Endothelial cell of umbilical vein (primary cell): ENCODE data around the gene GTF3C2. TPM values are rescaled to one million over a fixed set of nuclear protein-coding genes. Genes with fewer than 3 reads are reported as not detected.

ENCODE experiments used
- BruUV-seq: library from RNA; stranded (reverse); fragments of 400-500 nt; replicated peaks from 2 replicates; lab custom pipeline; 2021; lab: Mats Ljungman, UMichigan
- CTCF ChIA-PET: fragments of 300-600, 350-600 bp; sonication (Branson Sonifier 250); formaldehyde crosslinking; loops from one replicate; lab custom pipeline; 2021; ENCODE audit warnings: antibody characterized with exemption, inconsistent platforms; lab: Charles Lee
- POLR2A ChIA-PET: fragments of 300-600, 350-600 bp; sonication (Branson Sonifier 250); formaldehyde crosslinking; loops from one replicate; lab custom pipeline; 2021; ENCODE audit warnings: antibody characterized with exemption, inconsistent platforms; lab: Charles Lee
- DNase-seq: peaks from one replicate; pipeline ENCODE4 v3.0.0-alpha.2; 2011; ENCODE audit warnings: low read depth, low spot score
- FAIRE-seq: peaks from 2 replicates; lab custom pipeline; 2011; peaks lifted over from hg19 to GRCh38; lab: Jason Lieb, UNC
- H2AFZ ChIP-seq: 2 replicates; pipeline ENCODE4 v1.6.0; 2012; ENCODE audit warnings: low read depth, low read length, control low read depth, inconsistent platforms
- H3K27ac ChIP-seq: 2 replicates; pipeline ENCODE4 v1.5.1; 2011; ENCODE audit warnings: low read depth, mild to moderate bottlenecking, control low read depth, low read length, moderate library complexity; ENCODE audit not compliant: insufficient read depth
- H3K27me3 ChIP-seq, 2 experiments: 2 replicates each; pipeline versions ENCODE4 v1.6.0 to v1.6.1; 2011; ENCODE audit warnings: low read length in 2 of 2, mixed read lengths in 1 of 2; ENCODE audit not compliant: control insufficient read depth in 2 of 2, insufficient read depth in 2 of 2
- H3K36me3 ChIP-seq, 2 experiments: 2 replicates in 1 of 2; 3 replicates in 1 of 2; pipeline ENCODE4 v1.5.1; 2011; ENCODE audit warnings: low read length in 2 of 2, mild to moderate bottlenecking in 1 of 2, moderate library complexity in 1 of 2; ENCODE audit not compliant: control insufficient read depth in 2 of 2, insufficient read depth in 2 of 2; ENCODE audit errors: extremely low read depth in 1 of 2
- H3K4me1 ChIP-seq: 3 replicates; pipeline ENCODE4 v1.5.1; 2011; ENCODE audit warnings: mild to moderate bottlenecking, low read length; ENCODE audit not compliant: control insufficient read depth, insufficient read depth; ENCODE audit errors: extremely low read depth
- H3K4me2 ChIP-seq: 2 replicates; pipeline ENCODE4 v1.6.1; 2011; ENCODE audit warnings: low read length, control low read depth, mixed read lengths; ENCODE audit not compliant: insufficient read depth
- H3K4me3 ChIP-seq, 3 experiments: fragments of 200-600 bp in 1 of 3; sonication (generic), shearing (Covaris generic) in 1 of 3; replicated peaks in 1 of 3; 2 replicates each; pipeline ENCODE4 v1.5.1; 2011 to 2016; ENCODE audit warnings: control low read depth in 3 of 3, low read length in 3 of 3, mild to moderate bottlenecking in 2 of 3, inconsistent platforms in 1 of 3, low read depth in 1 of 3, moderate library complexity in 1 of 3; ENCODE audit not compliant: insufficient read depth in 1 of 3
- H3K79me2 ChIP-seq: 2 replicates; pipeline ENCODE4 v1.6.0; 2012; ENCODE audit warnings: low read length, inconsistent platforms; ENCODE audit not compliant: control insufficient read depth, insufficient read depth
- H3K9ac ChIP-seq: replicated peaks from 2 replicates; pipeline ENCODE3; 2011; ENCODE audit warnings: low read length, control low read depth; ENCODE audit not compliant: insufficient read depth; ENCODE audit errors: extremely low read depth
- H3K9me1 ChIP-seq: replicated peaks from 3 replicates; pipeline ENCODE4 v1.6.0; 2011; ENCODE audit warnings: mild to moderate bottlenecking, low read length; ENCODE audit not compliant: control insufficient read depth, insufficient read depth; ENCODE audit errors: extremely low read depth
- H3K9me3 ChIP-seq: replicated peaks from 2 replicates; pipeline ENCODE4 v1.5.1; 2012; ENCODE audit warnings: low read length, inconsistent platforms; ENCODE audit not compliant: control insufficient read depth, insufficient read depth
- H4K20me1 ChIP-seq: replicated peaks from 2 replicates; pipeline ENCODE3; 2011; ENCODE audit warnings: mild to moderate bottlenecking, low read length; ENCODE audit not compliant: control insufficient read depth, insufficient read depth; ENCODE audit errors: extremely low read depth
- EZH2 ChIP-seq: IDR thresholded peaks from 2 replicates; pipeline ENCODE4 v1.6.1; 2012; ENCODE audit warnings: borderline replicate concordance, low read depth, mild to moderate bottlenecking, moderate library complexity, low read length, inconsistent platforms; ENCODE audit not compliant: severe bottlenecking
- FOS ChIP-seq: IDR thresholded peaks from 2 replicates; pipeline ENCODE4 v1.6.1; 2011; ENCODE audit warnings: mild to moderate bottlenecking, low read length, moderate library complexity, borderline replicate concordance; ENCODE audit not compliant: insufficient read depth
- GATA2 ChIP-seq: IDR thresholded peaks from 2 replicates; pipeline ENCODE4 v1.7.0; 2011; ENCODE audit warnings: low read depth, mild to moderate bottlenecking, moderate library complexity, mixed read lengths, low read length; ENCODE audit not compliant: insufficient read length, insufficient read depth
- JUN ChIP-seq: IDR thresholded peaks from 2 replicates; pipeline ENCODE4 v1.6.1; 2011; ENCODE audit warnings: borderline replicate concordance, low read depth; ENCODE audit not compliant: insufficient read length, insufficient read depth
- MYC ChIP-seq: IDR thresholded peaks from one replicate; pipeline ENCODE4 v1.6.1; 2011; ENCODE audit warnings: mild to moderate bottlenecking, low read depth, low read length
- POLR2A ChIP-seq: IDR thresholded peaks from 2 replicates; pipeline ENCODE4 v1.6.1; 2012; ENCODE audit warnings: low read depth, mild to moderate bottlenecking, control low read depth, low read length
- POLR2AphosphoS5 ChIP-seq: IDR thresholded peaks from 2 replicates; pipeline ENCODE4 v1.6.1; 2012; ENCODE audit warnings: low read depth, mild to moderate bottlenecking, control low read depth, low read length, moderate library complexity; ENCODE audit not compliant: insufficient read depth
- dilution Hi-C: fragments of 300-500 bp; cut with MboI; formaldehyde crosslinking; loops from one replicate; pipeline ENCODE4 v1.15.0; 2019; ENCODE audit warnings: low sequenced_read_pairs; ENCODE audit not compliant: extremely low pct_ligation_motif_present
- intact Hi-C: fragments of 100-400 bp; cut with micrococcal nuclease; formaldehyde crosslinking; loops from one replicate; pipeline ENCODE4 v1.10.0; 2022
- polyA plus RNA-seq, 4 experiments: library from polyadenylated mRNA; depleted of rRNA in 3 of 4; stranded (reverse) in 3 of 4; unstranded in 1 of 4; fragments of >200 nt; gene quantifications; 2 replicates each; pipeline versions ENCODE4 v1.2.1 to v1.2.3, GENCODE V29; 2011 to 2012; ENCODE audit warnings: missing spikeins in 1 of 4
- total RNA-seq: library from RNA; stranded (reverse); gene quantifications from 2 replicates; pipeline ENCODE4 v1.2.3, GENCODE V29; 2021
- TF ChIP-seq, protein P1 (sequence below), 2 donors: IDR thresholded peaks; 1 replicate in 1 of 2; 2 replicates in 1 of 2; pipeline ENCODE4 v1.5.1; 2011; ENCODE audit warnings: low read length in 2 of 2, mild to moderate bottlenecking in 2 of 2, moderate library complexity in 2 of 2, control low read depth in 1 of 2, inconsistent platforms in 1 of 2, low read depth in 1 of 2; ENCODE audit not compliant: insufficient read depth in 1 of 2; ENCODE audit errors: extremely low read depth in 1 of 2
- TF ChIP-seq, protein P2 (sequence below): IDR thresholded peaks from 2 replicates; pipeline ENCODE4 v1.6.1; 2011; ENCODE audit not compliant: insufficient read depth, insufficient read length

GTF3C2 gene
- total and polyA plus RNA-seq, 2 donors (not counting 3 experiments of a cell fraction or from before 2014, with no cell fraction given): 57.4 to 59.7 TPM

DNA sequence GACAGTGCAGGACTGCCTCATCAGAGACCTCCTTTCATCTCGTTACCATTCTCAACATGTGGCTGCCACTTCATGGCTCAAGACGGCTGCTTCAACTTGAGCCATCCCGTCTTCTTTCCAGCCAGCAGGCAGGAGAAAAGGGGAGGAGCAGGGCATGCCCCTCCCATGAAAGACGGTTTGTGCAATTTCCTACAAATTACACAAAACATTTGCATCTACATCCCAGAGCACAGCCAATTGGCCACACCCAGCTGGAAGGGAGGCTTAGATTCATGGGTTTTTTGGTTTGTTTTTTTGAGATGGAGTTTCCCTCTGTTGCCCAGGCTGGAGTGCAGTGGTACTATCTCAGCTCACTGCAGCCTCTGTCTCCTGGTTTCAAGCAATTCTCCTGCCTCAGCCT is 60.1 kb downstream of the GTF3C2 start:
- TF ChIP-seq, protein P1, sequence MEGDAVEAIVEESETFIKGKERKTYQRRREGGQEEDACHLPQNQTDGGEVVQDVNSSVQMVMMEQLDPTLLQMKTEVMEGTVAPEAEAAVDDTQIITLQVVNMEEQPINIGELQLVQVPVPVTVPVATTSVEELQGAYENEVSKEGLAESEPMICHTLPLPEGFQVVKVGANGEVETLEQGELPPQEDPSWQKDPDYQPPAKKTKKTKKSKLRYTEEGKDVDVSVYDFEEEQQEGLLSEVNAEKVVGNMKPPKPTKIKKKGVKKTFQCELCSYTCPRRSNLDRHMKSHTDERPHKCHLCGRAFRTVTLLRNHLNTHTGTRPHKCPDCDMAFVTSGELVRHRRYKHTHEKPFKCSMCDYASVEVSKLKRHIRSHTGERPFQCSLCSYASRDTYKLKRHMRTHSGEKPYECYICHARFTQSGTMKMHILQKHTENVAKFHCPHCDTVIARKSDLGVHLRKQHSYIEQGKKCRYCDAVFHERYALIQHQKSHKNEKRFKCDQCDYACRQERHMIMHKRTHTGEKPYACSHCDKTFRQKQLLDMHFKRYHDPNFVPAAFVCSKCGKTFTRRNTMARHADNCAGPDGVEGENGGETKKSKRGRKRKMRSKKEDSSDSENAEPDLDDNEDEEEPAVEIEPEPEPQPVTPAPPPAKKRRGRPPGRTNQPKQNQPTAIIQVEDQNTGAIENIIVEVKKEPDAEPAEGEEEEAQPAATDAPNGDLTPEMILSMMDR (IDR thresholded peaks at IDR 0.05; ENCODE audit: extremely low read depth in 1 of 2, insufficient read depth in 1 of 2, low read depth in 1 of 2, low read length in 2 of 2): no peak
- TF ChIP-seq POLR2AphosphoS5 (no peak), POLR2A (no peak), JUN (no peak), GATA2 (no peak), EZH2 (no peak), MYC (no peak), FOS (no peak)
- TF ChIP-seq, protein P2, sequence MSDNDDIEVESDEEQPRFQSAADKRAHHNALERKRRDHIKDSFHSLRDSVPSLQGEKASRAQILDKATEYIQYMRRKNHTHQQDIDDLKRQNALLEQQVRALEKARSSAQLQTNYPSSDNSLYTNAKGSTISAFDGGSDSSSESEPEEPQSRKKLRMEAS: no peak
- intact Hi-C loops: no loop called here

More for the DNA sequence above, 60.1 kb downstream of the GTF3C2 start:
- no peak for FAIRE-seq
- Histone ChIP-seq H3K4me3 (no peak overlapping the region), H3K4me1 (peaks cover 19% of the 10 kb centered on the region), H3K4me2 (no peak overlapping the region), H3K36me3 (no peaks in the 10 kb centered on the region), H3K9ac (no peak overlapping the region), H4K20me1 (no peaks in the 10 kb centered on the region), H2AFZ (no peak overlapping the region), H3K27me3 (no peaks in the 10 kb centered on the region), H3K9me3 (no peaks in the 10 kb centered on the region), H3K27ac (no peak overlapping the region), H3K9me1 (no peaks in the 10 kb centered on the region), H3K79me2 (no peaks in the 10 kb centered on the region)
- BruUV-seq: no TSS peak
- dilution Hi-C loops: no loop called here
- DNase-seq: no peak
- ChIA-PET CTCF (interaction anchor here (2.1 to 2.3 kb wide), 2 partner anchors 17 to 48 kb away, joined by 4 to 8 read pairs; no protein-coding TSS in a partner anchor), POLR2A (no interaction called here)
